Measurements from ENCODE around the gene HTR4. TPM values are rescaled to one million over a fixed set of nuclear protein-coding genes. Genes with fewer than 3 reads are reported as not detected.

Gene HTR4, protein sequence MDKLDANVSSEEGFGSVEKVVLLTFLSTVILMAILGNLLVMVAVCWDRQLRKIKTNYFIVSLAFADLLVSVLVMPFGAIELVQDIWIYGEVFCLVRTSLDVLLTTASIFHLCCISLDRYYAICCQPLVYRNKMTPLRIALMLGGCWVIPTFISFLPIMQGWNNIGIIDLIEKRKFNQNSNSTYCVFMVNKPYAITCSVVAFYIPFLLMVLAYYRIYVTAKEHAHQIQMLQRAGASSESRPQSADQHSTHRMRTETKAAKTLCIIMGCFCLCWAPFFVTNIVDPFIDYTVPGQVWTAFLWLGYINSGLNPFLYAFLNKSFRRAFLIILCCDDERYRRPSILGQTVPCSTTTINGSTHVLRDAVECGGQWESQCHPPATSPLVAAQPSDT
- total RNA-seq, result 1 to 10 TPM in 2 of 4 donors, under 1 TPM in 1, not detected in 1; 0.25 to 1.2 (median 1.0) TPM

DNA sequence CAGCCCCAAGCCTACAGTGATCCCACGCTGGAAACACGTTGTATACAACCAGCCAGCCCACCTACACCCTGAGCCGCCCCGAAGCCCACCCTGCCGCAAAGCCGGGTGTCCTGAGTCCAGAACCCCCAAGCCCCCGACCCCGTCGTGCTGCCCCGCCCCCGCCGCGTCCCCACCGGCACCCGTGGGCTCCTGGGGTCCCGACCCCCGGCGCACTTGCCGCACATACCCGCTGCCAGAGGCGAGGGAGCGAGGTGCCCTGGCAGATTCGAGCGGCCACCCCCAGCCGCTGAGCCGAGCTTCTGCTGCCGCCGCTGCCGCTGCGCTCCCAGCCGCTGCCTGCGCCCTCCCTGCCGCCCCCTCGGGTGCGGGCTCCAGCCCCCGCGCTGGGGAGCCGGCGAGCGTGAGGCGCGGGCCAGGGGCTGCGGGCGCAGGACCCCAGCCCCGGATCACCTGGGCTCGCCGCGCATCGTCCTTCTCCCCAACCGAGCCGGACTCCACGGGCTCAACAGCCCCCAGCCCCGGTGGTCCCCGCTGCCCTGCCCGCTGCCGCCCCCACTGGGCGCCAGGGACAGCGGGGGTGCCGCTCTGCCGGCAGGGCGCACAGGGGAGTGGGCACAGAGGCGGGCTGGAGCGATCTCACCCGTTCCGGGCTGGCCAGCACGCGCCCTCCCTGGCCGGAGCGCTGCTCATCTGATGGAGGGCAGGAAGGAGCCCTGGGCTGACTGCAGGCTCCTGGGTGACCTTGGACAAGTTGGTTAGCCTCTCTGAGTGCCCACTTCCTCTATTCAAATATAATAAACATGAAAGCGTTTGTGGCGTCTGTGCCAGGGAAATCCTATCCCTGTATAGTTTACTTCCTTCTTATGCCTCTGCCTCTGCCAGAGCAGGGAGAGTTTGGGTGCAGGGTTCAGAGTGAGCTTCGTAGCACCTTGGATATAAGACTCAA lies at the start of gene HTR4:
Gene HTR4 (minus strand): TSS at position 692 of the 946 bp plus-strand sequence. CDS start 17,513 bp downstream, outside the sequence.
- no peak for TF ChIP-seq POLR2A (IDR thresholded peaks at IDR 0.05)
- TF ChIP-seq, protein P1, sequence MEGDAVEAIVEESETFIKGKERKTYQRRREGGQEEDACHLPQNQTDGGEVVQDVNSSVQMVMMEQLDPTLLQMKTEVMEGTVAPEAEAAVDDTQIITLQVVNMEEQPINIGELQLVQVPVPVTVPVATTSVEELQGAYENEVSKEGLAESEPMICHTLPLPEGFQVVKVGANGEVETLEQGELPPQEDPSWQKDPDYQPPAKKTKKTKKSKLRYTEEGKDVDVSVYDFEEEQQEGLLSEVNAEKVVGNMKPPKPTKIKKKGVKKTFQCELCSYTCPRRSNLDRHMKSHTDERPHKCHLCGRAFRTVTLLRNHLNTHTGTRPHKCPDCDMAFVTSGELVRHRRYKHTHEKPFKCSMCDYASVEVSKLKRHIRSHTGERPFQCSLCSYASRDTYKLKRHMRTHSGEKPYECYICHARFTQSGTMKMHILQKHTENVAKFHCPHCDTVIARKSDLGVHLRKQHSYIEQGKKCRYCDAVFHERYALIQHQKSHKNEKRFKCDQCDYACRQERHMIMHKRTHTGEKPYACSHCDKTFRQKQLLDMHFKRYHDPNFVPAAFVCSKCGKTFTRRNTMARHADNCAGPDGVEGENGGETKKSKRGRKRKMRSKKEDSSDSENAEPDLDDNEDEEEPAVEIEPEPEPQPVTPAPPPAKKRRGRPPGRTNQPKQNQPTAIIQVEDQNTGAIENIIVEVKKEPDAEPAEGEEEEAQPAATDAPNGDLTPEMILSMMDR (IDR thresholded peaks at IDR 0.05), result no peak
- H3K4me3 ChIP-seq (ENCODE audit: low read depth, poor library complexity, severe bottlenecking), result no peak within 1 kb of the TSS
- intact Hi-C loops (cut with DNase I; ENCODE audit: low total_unique reads), result no loop called here
- DNase-seq (ENCODE audit: low spot score in 2 of 2), result no peak
- whole genome bisulfite sequencing, 2 donors, result 6 to 10% methylated on average over 35 to 51 of the region's 72 CpGs

DNA sequence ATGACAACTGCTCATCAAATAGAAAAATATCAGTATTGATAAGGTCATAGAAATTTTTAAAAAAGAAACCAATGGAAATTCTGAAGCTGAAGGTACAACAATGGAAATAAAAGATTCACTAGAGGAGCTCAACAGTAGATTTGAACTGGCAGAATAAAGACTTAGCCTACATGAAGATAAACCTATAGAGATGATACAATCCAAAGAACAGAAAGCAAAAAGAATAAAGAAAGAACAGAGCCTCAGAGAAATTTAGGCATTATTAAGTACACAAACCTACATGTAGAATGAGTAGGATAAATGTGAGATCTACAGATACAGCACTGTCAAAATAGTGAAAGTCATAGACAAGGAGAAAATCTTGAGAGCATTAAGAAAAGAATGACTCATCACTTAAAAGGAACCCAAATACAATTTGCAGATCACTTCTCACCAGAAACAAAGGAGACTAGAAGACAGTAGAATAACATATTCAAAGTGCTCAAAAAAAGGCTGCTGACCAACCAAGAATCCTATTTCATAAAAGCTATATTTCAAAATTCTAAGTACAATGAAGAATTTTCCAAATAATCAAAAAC lies 47.8 kb upstream of the HTR4 start:
- no peak overlapping the region for H3K4me3 ChIP-seq (ENCODE audit: low read depth, poor library complexity, severe bottlenecking)
- DNase-seq (ENCODE audit: low spot score in 2 of 2), result no peak
- intact Hi-C loops (cut with DNase I; ENCODE audit: low total_unique reads), result no loop called here
- no peak for TF ChIP-seq POLR2A (IDR thresholded peaks at IDR 0.05)
- TF ChIP-seq, protein P1 (IDR thresholded peaks at IDR 0.05), result no peak

DNA sequence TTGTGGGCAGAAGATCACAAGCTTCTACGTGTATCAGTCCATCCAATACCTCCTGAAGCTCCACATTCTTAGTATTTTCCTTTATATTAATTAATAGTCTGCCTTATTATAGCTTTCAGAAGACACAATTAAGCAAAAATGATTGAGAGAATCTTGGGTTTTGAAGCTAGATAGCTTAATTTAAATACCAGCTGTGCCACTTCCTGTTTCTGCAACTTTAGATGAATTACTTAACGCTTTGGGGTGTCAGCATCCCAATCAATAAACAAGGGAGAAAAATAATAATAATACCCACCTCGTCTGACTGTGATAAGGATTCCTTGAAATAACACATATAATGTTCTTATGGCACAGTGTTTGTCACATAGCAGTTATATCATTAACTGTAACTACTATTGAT lies 44.7 kb upstream of the HTR4 start:
- no peak overlapping the region for H3K4me3 ChIP-seq (ENCODE audit: low read depth, poor library complexity, severe bottlenecking)
- intact Hi-C loops (cut with DNase I; ENCODE audit: low total_unique reads), result no loop called here
- WGBS, 2 donors, result 64 to 68% methylated on average over 3 of the region's 3 CpGs
- DNase-seq (ENCODE audit: low spot score in 2 of 2), result no peak
- no peak for TF ChIP-seq POLR2A (IDR thresholded peaks at IDR 0.05)
- TF ChIP-seq, protein P1 (IDR thresholded peaks at IDR 0.05), result no peak

DNA sequence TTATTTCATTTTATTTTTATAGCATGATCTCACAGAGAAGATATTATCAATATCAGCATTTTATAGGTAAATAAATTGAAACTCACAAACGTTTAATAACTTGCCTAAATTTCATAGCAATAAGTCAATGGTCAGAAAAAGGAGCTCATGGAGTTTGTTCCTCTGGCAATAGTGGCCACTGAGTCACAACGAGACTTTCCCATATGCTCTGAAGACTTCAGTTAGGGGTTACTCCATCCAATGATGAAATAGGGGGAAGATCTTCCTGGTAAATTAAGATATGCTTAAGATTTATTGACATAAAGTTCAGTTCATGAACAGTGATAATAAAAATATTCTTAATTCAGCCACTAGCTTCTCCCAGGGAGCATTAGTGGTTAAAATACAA lies 43.5 kb upstream of the HTR4 start:
- no peak for DNase-seq (ENCODE audit: low spot score in 2 of 2)
- intact Hi-C loops (cut with DNase I; ENCODE audit: low total_unique reads), result no loop called here
- no peak overlapping the region for H3K4me3 ChIP-seq (ENCODE audit: low read depth, poor library complexity, severe bottlenecking)
- 48 to 60% methylated on average over 2 of the region's 2 CpGs for WGBS, 2 donors
- TF ChIP-seq POLR2A (IDR thresholded peaks at IDR 0.05), result no peak
- TF ChIP-seq, protein P1 (IDR thresholded peaks at IDR 0.05), result no peak

DNA sequence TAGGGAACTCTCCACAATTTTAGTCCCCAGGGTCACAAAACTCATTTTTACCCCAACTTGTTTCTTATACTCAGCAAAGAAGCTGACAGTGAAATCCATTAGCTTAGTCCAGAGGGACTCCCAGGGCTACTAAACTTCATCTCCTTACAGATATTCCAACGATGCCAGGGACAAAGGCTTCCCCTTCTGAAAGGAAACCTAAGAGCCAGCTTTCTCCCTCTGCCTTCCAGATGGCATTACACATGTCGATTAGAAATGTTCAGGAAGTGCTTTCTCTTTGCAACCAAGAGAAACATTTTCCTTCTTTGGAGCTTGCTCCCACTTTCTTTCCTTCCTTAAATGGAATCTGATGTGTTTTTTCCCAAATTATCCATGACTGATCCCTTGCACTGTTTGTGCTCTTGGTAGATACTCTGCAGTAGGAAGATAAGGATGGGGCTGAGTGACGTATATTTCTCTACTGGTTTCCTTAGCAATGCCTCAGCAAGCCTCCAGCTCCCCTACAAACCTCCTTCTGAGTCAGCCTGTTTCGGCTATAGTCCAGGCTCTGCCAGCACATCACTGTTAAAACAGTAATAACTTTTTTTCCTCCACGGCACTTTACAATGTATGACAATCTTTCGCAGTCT lies 43.0 kb upstream of the HTR4 start:
- intact Hi-C loops (cut with DNase I; ENCODE audit: low total_unique reads), result no loop called here
- WGBS, 2 donors, result 58 to 66% methylated on average over 6 of the region's 6 CpGs

More for the DNA sequence above, 43.0 kb upstream of the HTR4 start:
- TF ChIP-seq, protein P1 (IDR thresholded peaks at IDR 0.05), result no peak
- TF ChIP-seq POLR2A (IDR thresholded peaks at IDR 0.05), result no peak
- no peak overlapping the region for H3K4me3 ChIP-seq (ENCODE audit: low read depth, poor library complexity, severe bottlenecking)
- no peak for DNase-seq (ENCODE audit: low spot score in 2 of 2)

Data from lower leg skin (tissue), 4 donors.